Neural crest cell (in vitro differentiated cells): ENCODE results near the gene CXCL13. TPM values are rescaled to one million over a fixed set of nuclear protein-coding genes. Genes with fewer than 3 reads are reported as not detected.

Source experiments
- DNase-seq: peaks from one replicate; pipeline ENCODE4 v3.0.0; 2021; ENCODE audit warnings: low read depth, mixed read lengths, low spot score
- H3K27ac Mint-ChIP-seq: one replicate; pipeline ENCODE4 v1.8.0; 2021; ENCODE audit warnings: mild to moderate bottlenecking, mixed read lengths; ENCODE audit not compliant: unreplicated experiment
- H3K27me3 Mint-ChIP-seq: 2 replicates; pipeline ENCODE4 v1.8.0; 2021; ENCODE audit warnings: low read depth, mild to moderate bottlenecking, mixed read lengths
- H3K36me3 Mint-ChIP-seq: 2 replicates; pipeline ENCODE4 v1.8.0; 2021; ENCODE audit warnings: low read depth, mild to moderate bottlenecking, mixed read lengths
- H3K4me1 Mint-ChIP-seq: 2 replicates; pipeline ENCODE4 v1.8.0; 2021; ENCODE audit warnings: mixed read lengths
- H3K4me3 Mint-ChIP-seq: one replicate; pipeline ENCODE4 v1.8.0; 2021; ENCODE audit warnings: mild to moderate bottlenecking, mixed read lengths
- H3K9me3 Mint-ChIP-seq: 2 replicates; pipeline ENCODE4 v1.8.0; 2021; ENCODE audit warnings: mixed read lengths
- CTCF ChIP-seq: fragments of 200-600 bp; sonication (generic); conservative IDR thresholded peaks from 2 replicates; pipeline ENCODE4 v1.5.0; 2021; ENCODE audit warnings: antibody characterized with exemption, mild to moderate bottlenecking
- total RNA-seq: library from RNA; stranded (reverse); gene quantifications from 2 replicates; pipeline ENCODE4 v1.2.1, GENCODE V29; 2021

CXCL13 gene
- total RNA-seq, 1 donor from 2014 or later, result not detected

- no peaks in the 10 kb centered on the region for H3K27me3 Mint-ChIP-seq
- no peak for TF ChIP-seq CTCF
These were observed 17.5 kb downstream of the CXCL13 start for GRCh38 chr4:77623091-77623490.

GRCh38 chr4:77624213-77624612 is 18.6 kb downstream of the CXCL13 start:
- Mint-ChIP-seq H3K27me3 (no peaks in the 10 kb centered on the region), H3K4me3 (no peak overlapping the region), H3K36me3 (no peaks in the 10 kb centered on the region), H3K9me3 (no peaks in the 10 kb centered on the region), H3K4me1 (peaks cover under 1% of the 10 kb centered on the region), H3K27ac (no peak overlapping the region)
- no peak for DNase-seq
- TF ChIP-seq CTCF, result no peak

More at GRCh38 chr4:77623091-77623490, 17.5 kb downstream of the CXCL13 start:
- peaks cover 9% of the 10 kb centered on the region for H3K4me1 Mint-ChIP-seq
- no peak for DNase-seq
- no peak overlapping the region for H3K4me3 Mint-ChIP-seq
- H3K36me3 Mint-ChIP-seq, result no peaks in the 10 kb centered on the region
- no peak overlapping the region for H3K27ac Mint-ChIP-seq
- H3K9me3 Mint-ChIP-seq, result no peaks in the 10 kb centered on the region

- H3K36me3 Mint-ChIP-seq, result no peaks in the 10 kb centered on the region
- no peak overlapping the region for H3K4me3 Mint-ChIP-seq
- no peaks in the 10 kb centered on the region for H3K4me1 Mint-ChIP-seq
- no peaks in the 10 kb centered on the region for H3K9me3 Mint-ChIP-seq
- DNase-seq, result no peak
- H3K27ac Mint-ChIP-seq, result no peak overlapping the region
- H3K27me3 Mint-ChIP-seq, result no peaks in the 10 kb centered on the region
- TF ChIP-seq CTCF, result no peak
These were observed 19.9 kb downstream of the CXCL13 start for GRCh38 chr4:77625485-77625884.

- Mint-ChIP-seq H3K9me3 (no peaks in the 10 kb centered on the region), H3K36me3 (no peaks in the 10 kb centered on the region), H3K27me3 (no peaks in the 10 kb centered on the region), H3K4me1 (no peaks in the 10 kb centered on the region), H3K4me3 (no peak overlapping the region), H3K27ac (no peak overlapping the region)
- no peak for TF ChIP-seq CTCF
- DNase-seq, result no peak
These were observed 24.3 kb downstream of the CXCL13 start for GRCh38 chr4:77629885-77630284.

- H3K27me3 Mint-ChIP-seq, result no peaks in the 10 kb centered on the region
- no peaks in the 10 kb centered on the region for H3K36me3 Mint-ChIP-seq
- TF ChIP-seq CTCF, result no peak
These were observed 25.7 kb downstream of the CXCL13 start for GRCh38 chr4:77631276-77631675.

More at GRCh38 chr4:77631276-77631675, 25.7 kb downstream of the CXCL13 start:
- no peak overlapping the region for H3K27ac Mint-ChIP-seq
- no peak overlapping the region for H3K4me3 Mint-ChIP-seq
- H3K4me1 Mint-ChIP-seq, result no peaks in the 10 kb centered on the region
- no peak for DNase-seq
- no peaks in the 10 kb centered on the region for H3K9me3 Mint-ChIP-seq
